ENCODE measurements around the gene CD47. TPM values are rescaled to one million over a fixed set of nuclear protein-coding genes. Genes with fewer than 3 reads are reported as not detected.

CD47 gene
- total RNA-seq, 1 donor from 2014 or later: 102 TPM

GRCh38 chr3:108062051-108062450 lies 28.8 kb downstream of the CD47 start:
- Mint-ChIP-seq H3K27ac (no peak overlapping the region), H3K27me3 (ENCODE audit: insufficient read depth, low read depth) (no peaks in the 10 kb centered on the region), H3K4me3 (no peak overlapping the region), H3K9me3 (no peaks in the 10 kb centered on the region), H3K36me3 (peaks cover 48% of the 10 kb centered on the region), H3K4me1 (no peaks in the 10 kb centered on the region)
- Histone ChIP-seq H3K27me3 (no peaks in the 10 kb centered on the region), H2AFZ (replicated peaks) (no peak overlapping the region), H3F3A (ENCODE audit: low read depth) (no peaks in the 10 kb centered on the region), H3K9ac (no peak overlapping the region), H3K9me3 (ENCODE audit: low read depth) (no peaks in the 10 kb centered on the region), H3K79me2 (ENCODE audit: low read depth) (no peaks in the 10 kb centered on the region), H3K4me1 (no peaks in the 10 kb centered on the region), H3K36me3 (no peaks in the 10 kb centered on the region), H3K4me3 (no peak overlapping the region), H3K27ac (no peak overlapping the region), H3K4me2 (no peak overlapping the region), H4K20me1 (ENCODE audit: low read depth) (no peaks in the 10 kb centered on the region)
- no peak for TF ChIP-seq CTCF (IDR thresholded peaks at IDR 0.05)
- TF ChIP-seq EZH2 (IDR thresholded peaks at IDR 0.05): no peak
- TF ChIP-seq EZH2phosphoT487 (IDR thresholded peaks at IDR 0.05): no peak
- no peak for DNase-seq (ENCODE audit: low spot score)

GRCh38 chr3:108060331-108060730 lies 30.5 kb downstream of the CD47 start:
- H3K79me2 ChIP-seq (ENCODE audit: low read depth): no peaks in the 10 kb centered on the region
- H2AFZ ChIP-seq (replicated peaks): no peak overlapping the region
- no peaks in the 10 kb centered on the region for H3K4me1 ChIP-seq
- no peak for DNase-seq (ENCODE audit: low spot score)
- H3K4me2 ChIP-seq: no peak overlapping the region
- H3K27ac Mint-ChIP-seq: no peak overlapping the region
- no peaks in the 10 kb centered on the region for H3K9me3 ChIP-seq (ENCODE audit: low read depth)
- no peaks in the 10 kb centered on the region for H3F3A ChIP-seq (ENCODE audit: low read depth)
- H3K27ac ChIP-seq: no peak overlapping the region
- no peak overlapping the region for H3K4me3 ChIP-seq
- no peaks in the 10 kb centered on the region for H3K27me3 ChIP-seq
- TF ChIP-seq EZH2phosphoT487 (IDR thresholded peaks at IDR 0.05): no peak
- no peak overlapping the region for H3K9ac ChIP-seq
- H3K36me3 Mint-ChIP-seq: peaks cover 46% of the 10 kb centered on the region
- no peaks in the 10 kb centered on the region for H3K36me3 ChIP-seq
- H4K20me1 ChIP-seq (ENCODE audit: low read depth): no peaks in the 10 kb centered on the region
- H3K4me1 Mint-ChIP-seq: no peaks in the 10 kb centered on the region
- H3K4me3 Mint-ChIP-seq: no peak overlapping the region
- H3K9me3 Mint-ChIP-seq: no peaks in the 10 kb centered on the region
- H3K27me3 Mint-ChIP-seq (ENCODE audit: insufficient read depth, low read depth): no peaks in the 10 kb centered on the region

DNA sequence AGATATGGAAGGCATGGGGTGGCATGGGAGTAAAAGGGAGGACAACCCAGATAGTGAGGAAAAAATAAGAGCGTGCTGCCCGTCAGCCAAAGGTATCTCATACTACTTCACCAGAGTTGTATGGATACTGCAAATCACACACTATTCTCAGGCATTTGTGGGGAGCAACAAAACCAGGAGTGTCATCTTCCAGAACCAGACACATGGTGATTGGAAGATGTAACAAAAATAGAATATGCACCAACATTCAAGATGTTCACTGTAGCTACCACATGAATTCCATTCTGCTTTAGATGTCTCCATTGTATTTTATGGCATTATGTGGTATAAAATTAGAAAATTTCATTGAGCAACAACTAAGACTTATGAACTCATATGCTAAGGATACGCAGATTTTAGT lies 34.9 kb downstream of the CD47 start:
- H3K79me2 ChIP-seq (ENCODE audit: low read depth): no peaks in the 10 kb centered on the region
- no peak overlapping the region for H3K4me3 Mint-ChIP-seq
- no peak overlapping the region for H3K4me3 ChIP-seq
- peaks cover 37% of the 10 kb centered on the region for H3K36me3 Mint-ChIP-seq
- no peaks in the 10 kb centered on the region for H3K9me3 Mint-ChIP-seq
- H3K4me1 Mint-ChIP-seq: no peaks in the 10 kb centered on the region
- no peak overlapping the region for H2AFZ ChIP-seq (replicated peaks)
- H3K9me3 ChIP-seq (ENCODE audit: low read depth): no peaks in the 10 kb centered on the region
- no peak overlapping the region for H3K27ac ChIP-seq
- no peaks in the 10 kb centered on the region for H3K36me3 ChIP-seq
- no peaks in the 10 kb centered on the region for H4K20me1 ChIP-seq (ENCODE audit: low read depth)
- H3K27me3 ChIP-seq: no peaks in the 10 kb centered on the region
- H3K4me2 ChIP-seq: no peak overlapping the region
- no peaks in the 10 kb centered on the region for H3F3A ChIP-seq (ENCODE audit: low read depth)
- no peak for DNase-seq (ENCODE audit: low spot score)
- TF ChIP-seq EZH2phosphoT487 (IDR thresholded peaks at IDR 0.05): no peak
- H3K4me1 ChIP-seq: no peaks in the 10 kb centered on the region
- no peak overlapping the region for H3K9ac ChIP-seq
- no peak overlapping the region for H3K27ac Mint-ChIP-seq
- H3K27me3 Mint-ChIP-seq (ENCODE audit: insufficient read depth, low read depth): no peaks in the 10 kb centered on the region

GRCh38 chr3:108054935-108055334 lies 35.9 kb downstream of the CD47 start:
- Histone ChIP-seq H3K27ac (no peak overlapping the region), H3F3A (ENCODE audit: low read depth) (no peaks in the 10 kb centered on the region), H4K20me1 (ENCODE audit: low read depth) (no peaks in the 10 kb centered on the region), H3K36me3 (no peaks in the 10 kb centered on the region), H3K4me1 (no peaks in the 10 kb centered on the region), H3K27me3 (no peaks in the 10 kb centered on the region), H3K9ac (no peak overlapping the region), H3K9me3 (ENCODE audit: low read depth) (no peaks in the 10 kb centered on the region), H3K4me3 (no peak overlapping the region), H2AFZ (replicated peaks) (no peak overlapping the region), H3K4me2 (no peak overlapping the region), H3K79me2 (ENCODE audit: low read depth) (no peaks in the 10 kb centered on the region)
- Mint-ChIP-seq H3K27ac (no peak overlapping the region), H3K36me3 (peaks cover 33% of the 10 kb centered on the region), H3K27me3 (ENCODE audit: insufficient read depth, low read depth) (no peaks in the 10 kb centered on the region), H3K4me3 (no peak overlapping the region), H3K4me1 (no peaks in the 10 kb centered on the region), H3K9me3 (no peaks in the 10 kb centered on the region)
- no peak for TF ChIP-seq EZH2 (IDR thresholded peaks at IDR 0.05)
- DNase-seq (ENCODE audit: low spot score): no peak

- DNase-seq (ENCODE audit: low spot score): no peak
- Histone ChIP-seq H3K79me2 (ENCODE audit: low read depth) (no peaks in the 10 kb centered on the region), H3K4me3 (no peak overlapping the region), H3F3A (ENCODE audit: low read depth) (no peaks in the 10 kb centered on the region), H4K20me1 (ENCODE audit: low read depth) (no peaks in the 10 kb centered on the region), H3K9ac (no peak overlapping the region), H3K4me1 (no peaks in the 10 kb centered on the region), H3K27me3 (no peaks in the 10 kb centered on the region), H3K27ac (no peak overlapping the region), H3K4me2 (no peak overlapping the region), H2AFZ (replicated peaks) (no peak overlapping the region), H3K36me3 (no peaks in the 10 kb centered on the region), H3K9me3 (ENCODE audit: low read depth) (no peaks in the 10 kb centered on the region)
- TF ChIP-seq CTCF (IDR thresholded peaks at IDR 0.05): no peak
- no peak for TF ChIP-seq EZH2phosphoT487 (IDR thresholded peaks at IDR 0.05)
- TF ChIP-seq EZH2 (IDR thresholded peaks at IDR 0.05): no peak
- Mint-ChIP-seq H3K27me3 (ENCODE audit: insufficient read depth, low read depth) (peaks cover 3% of the 10 kb centered on the region), H3K27ac (no peak overlapping the region), H3K9me3 (no peaks in the 10 kb centered on the region), H3K4me1 (no peaks in the 10 kb centered on the region), H3K4me3 (no peak overlapping the region), H3K36me3 (peaks cover 26% of the 10 kb centered on the region)
Observed at GRCh38 chr3:108053483-108053882, 37.3 kb downstream of the CD47 start.
